NCI-H1694 treated with DMSO at 0.1 percent for 48 hours (cell line): ENCODE data around the gene PSMA7.
"Not testable (repeated sequence)": the region's sequence is repeated elsewhere in the genome, so short reads cannot be mapped to it uniquely, and the experiment has no call there.

Experiments
- DNase-seq: peaks from one replicate; lab custom pipeline; 2025; lab: John Stamatoyannopoulos, UW

The PSMA7 gene

GRCh38 chr20:62119115-62119514 is 24.1 kb downstream of the PSMA7 start:
- no peak for DNase-seq

GRCh38 chr20:62118113-62119043 is 24.8 kb downstream of the PSMA7 start:
- no peak for DNase-seq

- no peak for DNase-seq
Measured at GRCh38 chr20:62117658-62118057, 25.5 kb downstream of the PSMA7 start.

- DNase-seq = no peak
Measured at GRCh38 chr20:62117362-62117646, 25.9 kb downstream of the PSMA7 start.

- no peak for DNase-seq
Measured at GRCh38 chr20:62116558-62117361, 26.4 kb downstream of the PSMA7 start.

- DNase-seq = not testable (repeated sequence)
Measured at GRCh38 chr20:62115800-62116407, 27.3 kb downstream of the PSMA7 start.

GRCh38 chr20:62114894-62115293 is 28.3 kb downstream of the PSMA7 start:
- no peak for DNase-seq

- DNase-seq = no peak
Measured at GRCh38 chr20:62112368-62112767, 30.8 kb downstream of the PSMA7 start.

GRCh38 chr20:62111148-62111547 is 32.0 kb downstream of the PSMA7 start:
- no peak for DNase-seq

- DNase-seq = no peak
Measured at GRCh38 chr20:62105592-62105991, 37.6 kb downstream of the PSMA7 start.

- DNase-seq = no peak
Measured at GRCh38 chr20:62104791-62105345, 38.3 kb downstream of the PSMA7 start.

- DNase-seq = no peak
Measured at GRCh38 chr20:62104234-62104789, 38.9 kb downstream of the PSMA7 start.

GRCh38 chr20:62103508-62104233 is 39.5 kb downstream of the PSMA7 start:
- no peak for DNase-seq

GRCh38 chr20:62101078-62101477 is 42.1 kb downstream of the PSMA7 start:
- no peak for DNase-seq

- no peak for DNase-seq
Measured at GRCh38 chr20:62097881-62098407, 45.2 kb downstream of the PSMA7 start.

GRCh38 chr20:62096421-62097380 is 46.5 kb downstream of the PSMA7 start:
- DNase-seq = no peak

- no peak for DNase-seq
Measured at GRCh38 chr20:62089393-62089792, 53.8 kb downstream of the PSMA7 start.

GRCh38 chr20:62088258-62089127 is 54.7 kb downstream of the PSMA7 start:
- DNase-seq = no peak

- DNase-seq = no peak
Measured at GRCh38 chr20:62087632-62088031, 55.6 kb downstream of the PSMA7 start.
